IMR-90 (cell line): Measurements from ENCODE around the gene MXRA5. TPM values are rescaled to one million over a fixed set of nuclear protein-coding genes. Genes with fewer than 3 reads are reported as not detected.
A peak's percentile ranks its signal among the peaks of the same experiment; 100 is the strongest.

Source experiments
- ATAC-seq: fragments of 200-7000 bp; cut with Tn5 transposase; 2 replicates; pipeline ENCODE4 v1.9.1; 2020; ENCODE audit warnings: low read depth, mild to moderate bottlenecking, moderate library complexity
- BruUV-seq: library from RNA; stranded (reverse); fragments of 400-500 nt; replicated peaks from 2 replicates; lab custom pipeline; 2021; lab: Mats Ljungman, UMichigan
- CTCF ChIA-PET: fragments of 300-600 bp; formaldehyde crosslinking; extraction: SDS; loops from one replicate; lab custom pipeline; 2021; ENCODE audit warnings: antibody characterized with exemption; lab: Yijun Ruan, JAX
- POLR2A ChIA-PET: fragments of 300-600 bp; sonication (Branson Sonifier 250); formaldehyde crosslinking; loops from one replicate; lab custom pipeline; 2022; ENCODE audit warnings: antibody characterized with exemption; ENCODE audit not compliant: unreplicated experiment; lab: Charles Lee
- DNase-seq: peaks from one replicate; pipeline ENCODE4 v3.0.0; 2013
- H2AFZ ChIP-seq: replicated peaks from 2 replicates; pipeline ENCODE3; 2013; ENCODE audit warnings: low read length, mild to moderate bottlenecking; ENCODE audit not compliant: poor library complexity
- H2AK5ac ChIP-seq: 2 replicates; pipeline ENCODE4 v1.6.1; 2013; ENCODE audit warnings: low read depth, low read length, inconsistent platforms
- H2AK9ac ChIP-seq: replicated peaks from 2 replicates; pipeline ENCODE3; 2013; ENCODE audit warnings: mild to moderate bottlenecking, low read depth, low read length, moderate library complexity; ENCODE audit not compliant: poor library complexity
- H2BK120ac ChIP-seq: 2 replicates; pipeline ENCODE4 v1.6.1; 2013; ENCODE audit warnings: low read depth, low read length, inconsistent platforms
- H2BK15ac ChIP-seq: 3 replicates; pipeline ENCODE4 v1.6.1; 2013; ENCODE audit warnings: low read depth, low read length, inconsistent platforms
- H2BK20ac ChIP-seq: 2 replicates; pipeline ENCODE4 v1.6.1; 2013; ENCODE audit warnings: low read depth, mild to moderate bottlenecking, inconsistent platforms, low read length, moderate library complexity
- H2BK5ac ChIP-seq: 2 replicates; pipeline ENCODE4 v1.6.1; 2013; ENCODE audit warnings: mild to moderate bottlenecking, low read depth, low read length, inconsistent platforms; ENCODE audit not compliant: poor library complexity, severe bottlenecking
- H3K14ac ChIP-seq: replicated peaks from 2 replicates; pipeline ENCODE4 v1.6.1; 2013; ENCODE audit warnings: low read depth, low read length, inconsistent platforms
- H3K18ac ChIP-seq: 2 replicates; pipeline ENCODE4 v1.6.1; 2013; ENCODE audit warnings: low read depth, low read length, control low read depth
- H3K23ac ChIP-seq: 2 replicates; pipeline ENCODE4 v1.6.1; 2013; ENCODE audit warnings: low read depth, low read length, inconsistent platforms
- H3K27ac ChIP-seq: 2 replicates; pipeline ENCODE4 v1.5.1; 2013; ENCODE audit warnings: mild to moderate bottlenecking, control low read depth, low read length; ENCODE audit not compliant: insufficient read depth
- H3K27me3 ChIP-seq: 2 replicates; pipeline ENCODE4 v1.6.1; 2013; ENCODE audit warnings: low read length; ENCODE audit not compliant: control insufficient read depth, insufficient read depth
- H3K36me3 ChIP-seq: 2 replicates; pipeline ENCODE4 v1.6.1; 2013; ENCODE audit warnings: low read length, mixed read lengths; ENCODE audit not compliant: control insufficient read depth, insufficient read depth
- H3K4ac ChIP-seq: 2 replicates; pipeline ENCODE4 v1.6.1; 2013; ENCODE audit warnings: low read depth, low read length, inconsistent platforms
- H3K4me1 ChIP-seq: 2 replicates; pipeline ENCODE4 v1.6.1; 2013; ENCODE audit warnings: low read length, mixed read lengths; ENCODE audit not compliant: control insufficient read depth, insufficient read depth
- H3K4me2 ChIP-seq: 2 replicates; pipeline ENCODE4 v1.6.1; 2013; ENCODE audit warnings: low read depth, mild to moderate bottlenecking, control low read depth, low read length, moderate library complexity
- H3K4me3 ChIP-seq: 2 replicates; pipeline ENCODE4 v1.5.1; 2013; ENCODE audit warnings: low read depth, mild to moderate bottlenecking, control low read depth, low read length, moderate library complexity; ENCODE audit not compliant: insufficient read depth
- H3K56ac ChIP-seq: 2 replicates; pipeline ENCODE4 v1.6.1; 2013; ENCODE audit warnings: low read length, inconsistent platforms; ENCODE audit not compliant: insufficient read depth; ENCODE audit errors: extremely low read depth
- H3K79me1 ChIP-seq, 2 experiments: 2 replicates each; pipeline ENCODE4 v1.6.1; 2013; ENCODE audit warnings: low read length in 2 of 2, inconsistent platforms in 1 of 2, low read depth in 1 of 2
- H3K9ac ChIP-seq: 2 replicates; pipeline ENCODE4 v1.6.1; 2013; ENCODE audit warnings: low read depth, low read length, control low read depth
- H3K9me1 ChIP-seq: 2 replicates; pipeline ENCODE4 v1.6.1; 2013; ENCODE audit warnings: low read length, inconsistent platforms; ENCODE audit not compliant: insufficient read depth
- H3K9me3 ChIP-seq: 2 replicates; pipeline ENCODE4 v1.6.1; 2013; ENCODE audit warnings: low read length; ENCODE audit not compliant: control insufficient read depth, insufficient read depth
- H4K20me1 ChIP-seq: 2 replicates; pipeline ENCODE4 v1.6.1; 2013; ENCODE audit warnings: low read length, inconsistent platforms; ENCODE audit not compliant: insufficient read depth
- H4K5ac ChIP-seq: 2 replicates; pipeline ENCODE4 v1.6.1; 2013; ENCODE audit warnings: mild to moderate bottlenecking, low read depth, low read length, control low read depth
- H4K8ac ChIP-seq, 2 experiments: 2 replicates each; pipeline ENCODE4 v1.6.1; 2013; ENCODE audit warnings: low read depth in 2 of 2, low read length in 2 of 2, control low read depth in 1 of 2, inconsistent platforms in 1 of 2
- H4K91ac ChIP-seq: 2 replicates; pipeline ENCODE4 v1.6.1; 2013; ENCODE audit warnings: low read depth, low read length, inconsistent platforms; ENCODE audit not compliant: insufficient read depth
- CEBPB ChIP-seq: IDR thresholded peaks from 2 replicates; pipeline ENCODE4 v1.6.1; 2012; ENCODE audit warnings: low read depth, low read length, improper control_type of control experiment
- NFE2L2 ChIP-seq: fragments of 150-350 bp; IDR thresholded peaks from 2 replicates; pipeline ENCODE4 v1.6.1; 2016; ENCODE audit warnings: low read depth, mild to moderate bottlenecking, low read length
- POLR2A ChIP-seq: IDR thresholded peaks from 2 replicates; pipeline ENCODE4 v1.6.1; 2012; ENCODE audit warnings: mild to moderate bottlenecking, low read depth, low read length
- WGBS, 2 experiments: methylation state at CpG; one replicate each; pipeline versions ENCODE4 v1.1.5 to v1.1.7; 2013; ENCODE audit warnings: missing lambda C conversion rate in 2 of 2; ENCODE audit not compliant: insufficient read length in 1 of 2; ENCODE audit errors: extremely low coverage in 2 of 2; 5-methylcytosine and 5-hydroxymethylcytosine counted together
- dilution Hi-C: fragments of 300-500 bp; cut with HindIII; formaldehyde crosslinking; loops from one replicate; pipeline ENCODE4 v1.14.3; 2018; ENCODE audit warnings: low sequenced_read_pairs; ENCODE audit not compliant: unreplicated experiment
- in situ Hi-C: fragments of 300-500 bp; cut with MboI; formaldehyde crosslinking; loops from 3 replicates; pipeline ENCODE4 v1.14.3; 2019; ENCODE audit warnings: low sequenced_read_pairs, inconsistent platforms, mixed read lengths
- intact Hi-C: fragments of 100-400 bp; cut with micrococcal nuclease; formaldehyde crosslinking; loops from 2 replicates; pipeline ENCODE4 v1.10.0; 2022
- polyA plus RNA-seq, 3 experiments: library from polyadenylated mRNA; depleted of rRNA; stranded (reverse); fragments of >200 nt; gene quantifications; 2 replicates each; pipeline ENCODE4 v1.2.3, GENCODE V29; 2012; ENCODE audit warnings: low replicate concordance in 1 of 3
- total RNA-seq: library from RNA; depleted of rRNA; stranded (reverse); fragments of >200 nt; gene quantifications from 2 replicates; pipeline ENCODE4 v1.2.3, GENCODE V29; 2012
- TF ChIP-seq, protein P1 (sequence below): fragments of 150-350 bp; IDR thresholded peaks from 2 replicates; pipeline ENCODE4 v1.6.1; 2017; ENCODE audit warnings: mild to moderate bottlenecking, antibody characterized with exemption, low read length, low read depth
- TF ChIP-seq, protein P2 (sequence below): conservative IDR thresholded peaks from 2 replicates; pipeline ENCODE4 v1.5.1; 2012; ENCODE audit warnings: mild to moderate bottlenecking, low read depth, low read length, improper control_type of control experiment

MXRA5 gene
- total and polyA plus RNA-seq, 2 of the 4 experiments (the other 2 are of a cell fraction): 1.1 to 1.2 TPM

DNA sequence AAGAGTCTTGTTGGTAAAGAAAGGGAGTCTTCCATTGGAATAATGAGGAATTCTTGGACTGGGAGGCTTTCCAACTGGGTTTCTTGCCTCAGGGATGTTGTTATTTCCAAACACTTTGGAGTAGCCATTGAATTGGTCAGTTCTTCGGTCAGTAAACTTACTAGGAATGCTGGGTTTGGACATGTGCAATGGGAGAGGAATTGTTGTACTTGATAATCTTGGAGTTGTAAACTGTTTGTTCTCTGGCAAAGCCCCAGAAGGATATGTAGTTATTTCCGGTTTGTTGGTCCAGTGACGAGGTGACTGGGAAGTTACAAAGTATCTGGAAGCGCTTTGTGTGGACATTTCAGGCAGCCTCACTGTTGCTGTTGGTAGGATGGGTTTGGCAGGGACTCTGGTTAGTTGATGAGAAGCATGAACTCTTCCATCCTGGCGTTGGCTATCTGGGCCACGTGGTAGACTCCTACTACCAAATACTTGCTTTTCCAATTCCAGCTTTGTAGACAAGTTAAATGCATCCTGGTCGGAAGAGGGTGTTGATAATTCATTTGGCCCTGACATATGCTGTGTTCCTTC, 25.9 kb downstream of the MXRA5 start:
- no peak overlapping the region for H4K91ac ChIP-seq
- CTCF ChIA-PET: no interaction called here
- peak; percentile 4 for DNase-seq
- no peaks in the 10 kb centered on the region for H3K4me1 ChIP-seq
- no peak overlapping the region for H2AFZ ChIP-seq
- intact Hi-C loops (no loop called here), dilution Hi-C loops (no loop called here), in situ Hi-C loops (no loop called here)
- no peak overlapping the region for H3K4me2 ChIP-seq
- H4K8ac ChIP-seq: no peak overlapping the region
- H3K14ac ChIP-seq: no peak overlapping the region
- no peak overlapping the region for H3K9ac ChIP-seq
- TF ChIP-seq CEBPB (no peak), POLR2A (no peak), NFE2L2 (no peak)
- TF ChIP-seq, protein P1, sequence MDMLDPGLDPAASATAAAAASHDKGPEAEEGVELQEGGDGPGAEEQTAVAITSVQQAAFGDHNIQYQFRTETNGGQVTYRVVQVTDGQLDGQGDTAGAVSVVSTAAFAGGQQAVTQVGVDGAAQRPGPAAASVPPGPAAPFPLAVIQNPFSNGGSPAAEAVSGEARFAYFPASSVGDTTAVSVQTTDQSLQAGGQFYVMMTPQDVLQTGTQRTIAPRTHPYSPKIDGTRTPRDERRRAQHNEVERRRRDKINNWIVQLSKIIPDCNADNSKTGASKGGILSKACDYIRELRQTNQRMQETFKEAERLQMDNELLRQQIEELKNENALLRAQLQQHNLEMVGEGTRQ: no peak
- TF ChIP-seq, protein P2, sequence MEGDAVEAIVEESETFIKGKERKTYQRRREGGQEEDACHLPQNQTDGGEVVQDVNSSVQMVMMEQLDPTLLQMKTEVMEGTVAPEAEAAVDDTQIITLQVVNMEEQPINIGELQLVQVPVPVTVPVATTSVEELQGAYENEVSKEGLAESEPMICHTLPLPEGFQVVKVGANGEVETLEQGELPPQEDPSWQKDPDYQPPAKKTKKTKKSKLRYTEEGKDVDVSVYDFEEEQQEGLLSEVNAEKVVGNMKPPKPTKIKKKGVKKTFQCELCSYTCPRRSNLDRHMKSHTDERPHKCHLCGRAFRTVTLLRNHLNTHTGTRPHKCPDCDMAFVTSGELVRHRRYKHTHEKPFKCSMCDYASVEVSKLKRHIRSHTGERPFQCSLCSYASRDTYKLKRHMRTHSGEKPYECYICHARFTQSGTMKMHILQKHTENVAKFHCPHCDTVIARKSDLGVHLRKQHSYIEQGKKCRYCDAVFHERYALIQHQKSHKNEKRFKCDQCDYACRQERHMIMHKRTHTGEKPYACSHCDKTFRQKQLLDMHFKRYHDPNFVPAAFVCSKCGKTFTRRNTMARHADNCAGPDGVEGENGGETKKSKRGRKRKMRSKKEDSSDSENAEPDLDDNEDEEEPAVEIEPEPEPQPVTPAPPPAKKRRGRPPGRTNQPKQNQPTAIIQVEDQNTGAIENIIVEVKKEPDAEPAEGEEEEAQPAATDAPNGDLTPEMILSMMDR: no peak
- BruUV-seq: TSS peak; percentile 24
- H2AK5ac ChIP-seq: no peak overlapping the region
- no peaks in the 10 kb centered on the region for H3K27me3 ChIP-seq
- no peaks in the 10 kb centered on the region for H3K79me1 ChIP-seq
- POLR2A ChIA-PET: no interaction called here
- no peaks in the 10 kb centered on the region for H3K36me3 ChIP-seq
- H4K5ac ChIP-seq: no peak overlapping the region
- H2AK9ac ChIP-seq: no peak overlapping the region
- H3K4me3 ChIP-seq: no peak overlapping the region
- ATAC-seq: no peak
- H2BK5ac ChIP-seq: no peak overlapping the region
- H3K9me1 ChIP-seq: no peaks in the 10 kb centered on the region
- no peaks in the 10 kb centered on the region for H4K20me1 ChIP-seq
- no peak overlapping the region for H3K56ac ChIP-seq
- no peak overlapping the region for H3K23ac ChIP-seq
- no peak overlapping the region for H2BK15ac ChIP-seq
- no peak overlapping the region for H2BK20ac ChIP-seq
- peaks cover 9% of the 10 kb centered on the region for H3K9me3 ChIP-seq
- H3K4ac ChIP-seq: no peak overlapping the region
- H2BK120ac ChIP-seq: no peak overlapping the region
- H3K27ac ChIP-seq: no peak overlapping the region
- no peak overlapping the region for H3K18ac ChIP-seq
- no CpG with 5 or more reads among the region's 7 CpGs for WGBS, 2 experiments
